ACHN (cell line): ENCODE measurements around the gene GPX3.
A peak's percentile ranks its signal among the peaks of the same experiment; 100 is the strongest.

ENCODE experiments used
- DNase-seq: peaks from one replicate; pipeline ENCODE4 v3.0.0-alpha.2; 2015
- in situ Hi-C: cut with HindIII; loops from 2 replicates; pipeline ENCODE4 v1.10.0; 2017; ENCODE audit warnings: low sequenced_read_pairs, low pct_ligation_motif_present, low pct_unique_long_range_greater_than_20kb

The GPX3 gene

GRCh38 chr5:151020304-151021110 is at the start of gene GPX3:
GPX3 (plus strand) TSS chr5:151020591; CDS start chr5:151020655, 64 bp downstream.
- DNase-seq, result peak; percentile 65
- in situ Hi-C loops, result no loop called here

GRCh38 chr5:150978590-150978989 is 41.8 kb upstream of the GPX3 start:
- DNase-seq, result no peak
- in situ Hi-C loops, result no loop called here

GRCh38 chr5:150987746-150988145 is 32.6 kb upstream of the GPX3 start:
- no peak for DNase-seq
- in situ Hi-C loops, result no loop called here

- no peak for DNase-seq
- in situ Hi-C loops, result no loop called here
Measured at GRCh38 chr5:150989695-150990094, 30.7 kb upstream of the GPX3 start.

- in situ Hi-C loops, result no loop called here
- no peak for DNase-seq
Measured at GRCh38 chr5:150992705-150993104, 27.7 kb upstream of the GPX3 start.

GRCh38 chr5:150993422-150993821 is 27.0 kb upstream of the GPX3 start:
- DNase-seq, result no peak
- in situ Hi-C loops, result no loop called here

GRCh38 chr5:150993826-150994412 is 26.5 kb upstream of the GPX3 start:
- in situ Hi-C loops, result no loop called here
- DNase-seq, result no peak

GRCh38 chr5:150999704-151000442 is 20.5 kb upstream of the GPX3 start:
- DNase-seq, result no peak
- in situ Hi-C loops, result no loop called here

- no peak for DNase-seq
- in situ Hi-C loops, result no loop called here
Measured at GRCh38 chr5:151001436-151001835, 19.0 kb upstream of the GPX3 start.

GRCh38 chr5:151002250-151002649 is 18.1 kb upstream of the GPX3 start:
- peak; percentile 44 for DNase-seq
- in situ Hi-C loops, result no loop called here

- in situ Hi-C loops, result no loop called here
- no peak for DNase-seq
Measured at GRCh38 chr5:151002681-151003502, 17.5 kb upstream of the GPX3 start.

- in situ Hi-C loops, result no loop called here
- DNase-seq, result no peak
Measured at GRCh38 chr5:151003503-151003860, 16.9 kb upstream of the GPX3 start.

- no peak for DNase-seq
- in situ Hi-C loops, result no loop called here
Measured at GRCh38 chr5:151004499-151004898, 15.9 kb upstream of the GPX3 start.

- DNase-seq, result no peak
- in situ Hi-C loops, result no loop called here
Measured at GRCh38 chr5:151005187-151005949, 15.0 kb upstream of the GPX3 start.

GRCh38 chr5:151005950-151006576 is 14.3 kb upstream of the GPX3 start:
- in situ Hi-C loops, result no loop called here
- no peak for DNase-seq

- in situ Hi-C loops, result no loop called here
- DNase-seq, result no peak
Measured at GRCh38 chr5:151006704-151007334, 13.6 kb upstream of the GPX3 start.

GRCh38 chr5:151007430-151008209 is 12.8 kb upstream of the GPX3 start:
- no peak for DNase-seq
- in situ Hi-C loops, result no loop called here
